Left renal pelvis (tissue), 4 donors: ENCODE measurements around the gene LRFN3. TPM values are rescaled to one million over a fixed set of nuclear protein-coding genes. Genes with fewer than 3 reads are reported as not detected.
"Not testable (repeated sequence)": the region's sequence is repeated elsewhere in the genome, so short reads cannot be mapped to it uniquely, and the experiment has no call there.

Experiments used
- DNase-seq, 4 donors: peaks; one replicate each; pipeline ENCODE4 v3.0.0-alpha.2; 2013; ENCODE audit warnings: low read depth in 4 of 4, low spot score in 3 of 4
- polyA plus RNA-seq, 4 donors: library from polyadenylated mRNA; unstranded; fragments of 120-200 nt; gene quantifications; one replicate each; pipeline ENCODE4 v1.2.1, GENCODE V29; 2013; ENCODE audit not compliant: insufficient read length in 4 of 4

The LRFN3 gene
- 10 to 100 TPM in 3 of 4 donors, 1 to 10 TPM in 1; 9.8 to 17.9 (median 13.7) TPM for polyA plus RNA-seq

DNA sequence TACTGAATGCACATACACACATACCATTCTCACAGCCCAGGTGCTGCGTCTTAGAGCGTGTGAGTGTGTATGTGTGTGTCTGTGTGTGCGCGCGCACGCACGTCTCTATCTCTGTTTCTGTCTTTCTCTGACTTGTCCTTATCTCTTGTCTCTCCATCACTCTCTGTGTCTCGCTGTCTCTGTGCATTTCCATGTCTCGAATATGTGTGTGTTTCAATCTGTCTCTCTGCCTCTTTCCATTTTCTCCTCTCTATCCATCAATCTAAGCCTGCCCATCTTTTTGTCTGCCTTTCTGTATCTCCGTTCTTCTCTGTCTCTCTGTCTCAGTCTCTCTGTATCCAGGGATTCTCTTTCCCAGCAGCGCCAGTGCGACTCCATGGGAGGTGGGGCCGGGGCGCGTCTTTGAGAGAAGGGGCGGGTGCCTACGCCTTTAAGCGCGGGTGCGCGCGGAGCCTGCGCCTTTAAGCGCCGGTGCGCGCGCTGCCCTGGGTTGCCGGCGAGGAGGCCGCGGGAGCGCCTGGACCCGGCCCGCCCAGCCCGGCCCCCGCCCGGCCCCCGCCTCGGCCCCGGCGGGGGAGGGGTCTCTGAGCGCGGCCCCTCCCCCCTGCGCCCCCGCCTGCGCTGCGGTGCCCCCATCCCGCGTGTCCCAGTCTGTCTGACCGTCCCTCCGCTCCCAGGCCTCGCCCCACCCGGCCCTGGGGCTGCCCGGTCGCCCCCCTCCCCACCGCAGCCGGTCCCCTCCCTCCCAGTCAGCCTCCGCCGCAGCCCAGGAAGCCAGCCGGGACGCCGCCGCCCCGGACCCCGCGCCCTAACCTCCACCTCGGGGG, at the start of gene LRFN3:
Gene LRFN3, plus strand, starts transcription at position 464 of the 827 bp plus-strand sequence. CDS start 3,052 bp downstream, outside the sequence.
- peak; percentile 43 to 53 (median 46) for DNase-seq

- DNase-seq, result no peak
Observed at GRCh38 chr19:35887197-35887596, 49.0 kb upstream of the LRFN3 start.

GRCh38 chr19:35888398-35888797, 47.8 kb upstream of the LRFN3 start:
- no peak for DNase-seq

DNA sequence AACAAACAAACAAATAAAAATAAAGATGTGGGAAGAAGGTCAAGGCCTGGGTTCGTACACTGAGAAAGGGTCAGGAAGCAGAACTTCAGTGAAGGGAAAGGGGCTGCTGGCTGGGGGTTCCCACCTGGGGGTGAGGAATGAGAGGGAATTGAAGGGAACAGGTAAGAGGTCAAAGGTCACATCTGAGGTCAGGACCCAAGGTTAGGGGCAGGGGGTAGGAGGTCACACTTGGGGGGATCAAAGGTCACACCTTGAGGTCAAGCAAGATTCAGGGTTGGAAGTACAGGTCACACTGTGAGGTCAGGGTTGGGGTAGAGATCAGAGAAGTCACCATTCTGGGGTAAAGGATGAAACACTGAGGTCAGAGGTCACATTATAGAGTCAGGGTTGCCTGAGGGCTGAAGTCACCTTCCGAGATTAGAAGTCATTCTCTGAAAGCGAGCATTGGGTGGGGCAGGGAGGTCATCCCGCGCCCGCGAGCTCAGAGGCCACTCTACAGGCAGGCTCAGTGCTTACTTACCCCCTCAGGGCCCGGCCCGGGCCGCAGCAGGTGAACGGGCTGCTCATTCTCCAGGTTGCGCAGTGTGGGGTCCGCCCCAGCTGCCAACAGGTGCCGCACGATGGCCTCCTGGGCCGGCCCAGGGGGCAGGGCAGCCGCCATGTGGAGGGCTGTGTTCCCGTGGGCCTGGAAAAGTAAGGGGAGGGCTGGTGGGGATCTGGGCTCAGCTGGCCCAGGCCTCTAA, 46.6 kb upstream of the LRFN3 start:
- DNase-seq, result no peak

DNA sequence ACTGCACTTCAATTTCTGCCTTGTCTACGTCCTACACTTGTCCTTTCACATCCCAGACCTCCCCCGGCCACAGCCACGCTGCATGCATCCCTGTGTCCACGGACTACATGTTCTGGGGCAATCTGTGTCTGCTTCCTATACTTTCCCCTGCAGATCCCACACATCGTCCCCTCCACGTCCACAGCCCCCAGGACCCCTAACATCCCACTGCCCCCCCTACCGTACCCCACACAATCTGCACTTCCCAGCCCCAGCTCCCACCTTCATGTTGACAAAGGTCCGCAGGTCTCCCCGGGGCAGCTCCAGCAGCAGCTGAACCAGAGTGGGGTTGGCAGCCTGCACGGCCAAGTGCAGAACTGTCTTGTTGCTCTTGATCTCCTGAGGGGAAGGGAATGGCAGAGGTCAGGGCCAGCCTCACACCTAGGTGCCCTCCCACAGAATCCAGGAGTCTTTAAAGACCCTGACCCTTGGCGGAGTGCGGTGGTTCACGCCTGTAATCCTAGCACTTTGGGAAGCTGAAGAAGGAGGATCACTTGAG, 46.0 kb upstream of the LRFN3 start:
- no peak for DNase-seq

DNA sequence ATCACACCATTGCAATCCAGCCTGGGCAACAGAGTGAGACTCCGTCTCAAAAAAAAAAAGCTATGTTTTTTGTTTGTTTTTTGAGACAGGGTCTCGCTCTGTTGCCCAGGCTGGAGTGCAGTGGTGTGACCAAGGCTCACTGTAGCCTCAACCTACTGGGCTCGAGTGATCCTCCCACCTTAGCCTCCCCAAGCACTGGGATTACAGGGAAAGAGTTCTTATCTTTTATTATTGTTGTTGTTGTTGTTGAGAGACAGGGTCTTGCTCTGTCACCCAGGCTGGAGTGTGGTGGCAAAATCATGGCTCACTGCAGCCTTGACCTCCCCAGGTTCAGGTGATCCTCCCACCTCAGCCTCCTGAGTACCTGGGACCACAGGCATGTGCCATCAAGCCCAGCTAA, 44.4 kb upstream of the LRFN3 start:
- not testable (repeated sequence) for DNase-seq

GRCh38 chr19:35894342-35894741, 41.8 kb upstream of the LRFN3 start:
- no peak for DNase-seq

DNA sequence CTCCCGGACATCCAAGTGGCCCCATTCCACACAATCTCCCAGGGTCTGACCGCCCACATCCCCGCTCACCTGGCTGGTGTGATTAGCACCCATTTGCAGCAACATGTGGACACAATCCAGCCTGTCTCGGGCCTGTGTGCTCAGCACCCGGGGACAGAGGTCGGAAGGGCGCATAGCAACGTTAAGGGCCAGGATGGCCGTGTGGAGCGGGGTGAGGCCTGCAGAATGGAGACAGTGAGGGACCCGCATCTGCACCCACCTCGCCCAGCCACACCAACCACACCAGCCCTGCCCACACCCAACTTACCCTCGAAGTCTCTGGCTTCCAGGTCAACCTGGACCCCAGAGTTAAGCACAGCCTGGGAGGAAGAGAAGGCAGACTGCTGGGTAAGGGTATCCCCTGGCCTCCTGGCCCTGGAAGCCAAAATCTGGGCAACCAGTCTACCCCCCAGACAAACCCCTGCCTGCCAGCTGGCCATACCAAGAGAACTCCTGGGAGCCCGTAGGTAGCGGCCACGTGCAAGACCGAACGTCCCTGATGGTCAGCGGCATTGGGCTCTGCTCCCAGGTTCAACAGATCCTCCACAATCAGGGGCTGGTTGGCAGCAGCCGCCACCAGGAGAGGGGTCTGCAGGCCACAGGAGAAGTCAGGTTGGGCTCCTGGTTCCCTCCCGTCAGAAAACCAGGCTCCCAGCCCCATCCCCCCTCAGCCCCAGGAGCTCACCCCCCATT, 40.1 kb upstream of the LRFN3 start:
- no peak for DNase-seq

DNA sequence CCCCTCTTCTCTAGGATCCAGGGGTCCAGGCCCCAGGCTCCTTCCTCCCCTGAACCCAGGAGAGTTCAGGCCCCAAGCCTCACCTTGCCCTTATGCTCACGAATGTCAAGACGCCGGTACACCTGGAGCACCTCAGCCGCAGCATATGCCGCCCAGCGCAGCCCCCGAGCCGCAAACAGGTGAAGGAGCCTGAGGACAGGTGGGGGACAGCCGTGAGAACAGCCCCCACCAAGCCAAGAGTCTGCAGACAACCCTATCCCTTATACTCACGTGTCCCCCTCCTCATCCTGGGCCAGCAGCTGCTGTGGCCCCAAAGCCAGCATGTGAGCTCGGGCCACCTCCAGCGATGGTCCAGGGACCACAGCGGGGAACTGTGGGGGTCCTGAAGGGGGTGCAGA, 39.5 kb upstream of the LRFN3 start:
- no peak for DNase-seq

DNA sequence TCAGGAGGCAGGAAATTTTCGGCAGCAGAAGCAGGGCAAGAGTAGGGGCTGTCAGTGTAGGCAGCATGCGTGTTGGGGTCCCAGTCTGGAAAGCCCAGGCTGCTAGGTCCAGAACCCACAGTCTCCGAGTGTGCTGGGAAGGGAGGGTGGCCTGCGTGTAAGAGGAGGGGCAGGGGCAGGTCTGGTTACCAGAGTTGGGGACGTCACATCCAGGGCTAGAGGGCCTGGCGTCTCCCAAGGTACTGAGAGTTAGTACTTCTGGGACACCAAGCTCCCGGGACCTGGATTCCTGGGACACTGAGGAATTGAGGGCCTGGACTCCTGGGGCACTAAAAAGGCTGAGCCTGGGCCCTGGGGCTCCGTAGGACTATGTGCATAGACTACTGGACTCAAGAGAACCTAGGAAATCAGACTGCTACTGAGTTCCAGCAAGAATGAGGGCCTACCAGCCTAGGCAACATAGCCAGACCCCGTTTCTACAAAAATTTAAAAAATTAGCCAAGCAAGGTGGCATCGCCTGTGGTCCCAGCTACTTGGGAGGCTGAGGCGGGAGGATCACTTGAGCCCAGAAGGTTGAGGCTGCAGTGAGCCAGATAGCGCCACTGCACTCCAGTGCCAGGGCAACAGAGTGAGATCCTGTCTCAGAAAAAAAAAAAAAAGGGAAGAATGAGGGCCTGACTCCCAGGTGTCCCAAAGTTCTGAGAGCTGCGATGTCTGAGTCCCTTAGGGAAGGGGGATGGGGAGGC, 38.3 kb upstream of the LRFN3 start:
- no peak for DNase-seq

DNA sequence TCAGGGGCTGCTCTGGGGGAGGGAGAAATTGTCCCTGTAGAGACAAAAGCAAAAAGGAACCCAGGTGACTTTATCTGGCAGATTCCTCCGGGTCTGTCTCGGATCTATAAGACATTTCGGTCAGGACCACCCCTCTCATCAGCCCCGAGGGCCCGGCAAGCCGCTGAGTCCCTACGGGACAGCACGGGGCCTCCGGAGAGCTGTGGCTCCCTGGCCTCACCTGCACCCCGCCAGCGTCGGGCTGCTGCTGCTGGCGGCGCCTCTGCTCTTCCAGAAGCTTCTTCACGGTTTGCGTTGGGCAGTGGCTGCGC, 37.7 kb upstream of the LRFN3 start:
- DNase-seq, result no peak

GRCh38 chr19:35899547-35900214, 36.5 kb upstream of the LRFN3 start:
- DNase-seq, result no peak

DNA sequence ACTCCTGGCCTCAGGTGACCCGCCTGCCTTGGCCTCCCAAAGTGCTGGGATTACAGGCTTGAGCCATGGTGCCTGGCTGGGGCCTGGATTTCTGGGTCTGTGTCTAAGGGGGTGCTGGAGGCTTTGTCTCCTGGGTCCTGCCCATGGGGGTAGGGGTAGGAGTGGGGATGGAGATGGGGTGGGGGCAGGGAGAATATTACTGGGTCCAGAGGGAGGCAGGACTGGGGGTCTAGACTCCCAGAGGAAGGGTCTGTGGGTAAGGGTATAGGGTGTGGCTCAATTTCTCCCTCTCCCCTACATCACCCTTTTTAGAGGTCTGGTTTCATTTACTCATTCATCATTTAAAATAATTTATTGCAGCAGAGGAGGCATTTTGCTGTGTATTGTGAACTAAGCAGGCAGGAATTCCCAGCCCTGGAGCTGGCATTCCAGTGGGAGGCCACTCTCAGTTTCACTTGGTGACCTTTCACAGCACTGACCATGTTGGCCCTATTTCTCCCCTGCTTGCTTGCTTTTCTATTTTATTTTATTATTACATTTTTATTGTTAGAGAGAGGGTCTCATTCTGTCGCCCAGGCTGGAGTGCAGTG, 35.0 kb upstream of the LRFN3 start:
- no peak for DNase-seq

GRCh38 chr19:35901854-35902661, 34.1 kb upstream of the LRFN3 start, which contains the start of gene HCST:
Gene HCST, plus strand, starts transcription at chr19:35902529. Its CDS starts 65 bp downstream, at chr19:35902594.
- no peak for DNase-seq

DNA sequence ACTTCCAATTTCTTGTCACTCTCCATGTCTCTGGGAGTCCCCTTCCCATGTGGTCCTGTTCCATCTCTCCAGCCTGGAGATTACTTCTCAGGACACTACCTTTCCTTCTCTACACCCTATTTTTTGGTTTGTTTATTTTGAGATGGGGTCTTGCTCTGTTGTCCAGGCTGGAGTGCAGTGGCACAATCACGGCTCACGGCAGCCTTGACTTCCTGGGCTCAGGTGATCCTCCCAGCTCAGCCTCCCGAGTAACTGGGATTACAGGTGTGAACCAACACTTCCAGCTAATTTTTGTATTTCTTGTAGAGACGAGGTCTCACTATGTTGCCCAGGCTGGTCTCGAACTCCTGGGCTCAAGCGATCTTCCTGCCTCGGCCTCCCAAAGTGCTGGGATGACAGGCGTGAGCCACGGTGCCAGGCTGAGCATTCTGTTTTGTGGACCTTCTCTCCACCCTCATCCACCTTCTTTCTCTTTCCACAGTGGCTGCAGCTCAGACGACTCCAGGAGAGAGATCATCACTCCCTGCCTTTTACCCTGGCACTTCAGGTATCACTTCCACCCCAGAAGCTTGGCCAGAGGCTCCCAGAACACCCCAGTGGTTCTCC, 33.2 kb upstream of the LRFN3 start:
- no peak for DNase-seq

GRCh38 chr19:35903550-35904179, 32.5 kb upstream of the LRFN3 start:
- no peak for DNase-seq

DNA sequence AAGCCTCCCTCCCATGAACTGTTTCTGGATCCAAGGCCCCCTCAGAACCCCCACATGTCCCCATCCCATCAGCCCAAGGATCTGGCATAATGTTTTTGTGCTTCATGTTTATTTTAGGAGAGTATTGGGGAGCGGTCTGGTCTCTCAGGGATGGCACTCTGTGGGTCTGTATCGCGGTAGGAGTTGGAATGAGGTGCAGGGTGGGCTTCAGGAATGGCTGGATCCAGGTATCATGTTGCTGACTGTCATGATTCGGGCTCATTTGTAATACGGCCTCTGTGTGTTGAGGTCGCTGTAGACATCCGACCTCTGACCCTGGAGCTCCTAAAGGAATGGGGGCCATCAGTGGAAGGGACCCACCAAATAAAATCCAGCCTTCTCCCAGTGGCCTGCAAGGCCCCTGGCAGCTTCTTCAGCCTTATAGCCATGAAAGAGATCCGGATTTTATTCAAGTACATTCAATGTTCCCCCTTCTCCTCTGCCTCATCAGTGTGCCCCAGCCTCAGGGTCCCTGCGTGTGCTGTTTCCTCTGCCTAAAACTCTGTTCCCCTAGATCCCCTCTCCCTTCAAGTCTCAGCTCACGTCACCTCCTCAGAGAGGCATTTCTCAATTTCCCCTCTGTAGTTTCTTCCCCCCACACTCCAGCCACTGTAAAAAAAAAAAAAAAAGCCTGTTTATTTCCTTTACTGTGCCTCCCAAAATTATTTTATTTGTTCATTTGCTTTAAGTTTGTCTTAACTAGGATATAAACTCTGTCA, 31.7 kb upstream of the LRFN3 start:
- DNase-seq, result no peak
